SK-N-SH treated with all-trans-retinoic acid at 6 μM for 48 hours (cell line): ENCODE data around the gene ZCCHC24.
"Not testable (repeated sequence)": the region's sequence is repeated elsewhere in the genome, so short reads cannot be mapped to it uniquely, and the experiment has no call there.

ENCODE experiments used
- ATAC-seq: fragments of 200-7000 bp; cut with Tn5 transposase; 3 replicates; pipeline ENCODE4 v1.9.1; 2020; ENCODE audit warnings: mild to moderate bottlenecking, moderate library complexity
- ARNTL ChIP-seq: fragments of 450-650 bp; formaldehyde crosslinking; IDR thresholded peaks from 2 replicates; pipeline ENCODE4 v1.5.0; 2020; ENCODE audit warnings: low read depth, mild to moderate bottlenecking, moderate library complexity, borderline replicate concordance
- BACH2 ChIP-seq: fragments of 250-450 bp; sonication (Bioruptor Pico); IDR thresholded peaks from 2 replicates; pipeline ENCODE4 v1.9.0; 2021; ENCODE audit warnings: mild to moderate bottlenecking, borderline replicate concordance
- CREB5 ChIP-seq: fragments of 250-450 bp; sonication (Bioruptor Pico); IDR thresholded peaks from 2 replicates; pipeline ENCODE4 v1.5.1; 2020; ENCODE audit warnings: low read depth, mild to moderate bottlenecking, moderate library complexity
- CSDC2 ChIP-seq: fragments of 250-450 bp; sonication (Bioruptor Pico); IDR thresholded peaks from 2 replicates; pipeline ENCODE4 v1.5.0; 2020; ENCODE audit warnings: mild to moderate bottlenecking, moderate library complexity
- CSRNP3 ChIP-seq: fragments of 250-450 bp; sonication (Bioruptor Pico); IDR thresholded peaks from 2 replicates; pipeline ENCODE4 v1.5.1; 2021; ENCODE audit warnings: mild to moderate bottlenecking, moderate library complexity
- ESRRG ChIP-seq: fragments of 250-450 bp; sonication (Bioruptor Pico); IDR thresholded peaks from 2 replicates; pipeline ENCODE4 v1.6.1; 2021; ENCODE audit warnings: mild to moderate bottlenecking
- GLIS3 ChIP-seq: fragments of 250-450 bp; sonication (Bioruptor Pico); IDR thresholded peaks from 2 replicates; pipeline ENCODE4 v1.5.0; 2020; ENCODE audit warnings: mild to moderate bottlenecking, moderate library complexity
- ISL1 ChIP-seq: fragments of 250-450 bp; sonication (Bioruptor Pico); IDR thresholded peaks from 2 replicates; pipeline ENCODE4 v2.1.2; 2022; ENCODE audit warnings: mild to moderate bottlenecking, moderate library complexity
- OSR1 ChIP-seq: fragments of 250-450 bp; sonication (Bioruptor Pico); IDR thresholded peaks from 2 replicates; pipeline ENCODE4 v1.8.0; 2022; ENCODE audit warnings: moderate library complexity, mild to moderate bottlenecking, inconsistent platforms
- PPARA ChIP-seq: fragments of 250-450 bp; sonication (Bioruptor Pico); IDR thresholded peaks from 2 replicates; pipeline ENCODE4 v1.5.0; 2020; ENCODE audit warnings: mild to moderate bottlenecking, borderline replicate concordance
- RARB ChIP-seq: fragments of 250-450 bp; sonication (Bioruptor Pico); IDR thresholded peaks from 2 replicates; pipeline ENCODE4 v1.8.0; 2021; ENCODE audit warnings: mild to moderate bottlenecking, moderate library complexity
- SNAI2 ChIP-seq: fragments of 250-450 bp; sonication (Bioruptor Pico); IDR thresholded peaks from 2 replicates; pipeline ENCODE4 v1.5.0; 2020; ENCODE audit warnings: mild to moderate bottlenecking, moderate library complexity
- TCF4 ChIP-seq: fragments of 250-450 bp; sonication (Bioruptor Pico); IDR thresholded peaks from 2 replicates; pipeline ENCODE4 v1.8.0; 2021; ENCODE audit warnings: mild to moderate bottlenecking, moderate library complexity, borderline replicate concordance
- TSHZ2 ChIP-seq: fragments of 250-450 bp; sonication (Bioruptor Pico); IDR thresholded peaks from 2 replicates; pipeline ENCODE4 v1.5.0; 2020; ENCODE audit warnings: mild to moderate bottlenecking, moderate library complexity
- ZC3H10 ChIP-seq: fragments of 250-450 bp; sonication (Bioruptor Pico); IDR thresholded peaks from 2 replicates; pipeline ENCODE4 v1.5.1; 2021; ENCODE audit warnings: mild to moderate bottlenecking, moderate library complexity
- ZFP3 ChIP-seq: fragments of 250-450 bp; sonication (Bioruptor Pico); IDR thresholded peaks from 2 replicates; pipeline ENCODE4 v1.5.0; 2020; ENCODE audit warnings: mild to moderate bottlenecking, moderate library complexity
- ZNF70 ChIP-seq: fragments of 450-650 bp; formaldehyde crosslinking; IDR thresholded peaks from 2 replicates; pipeline ENCODE4 v1.5.0; 2020; ENCODE audit warnings: mild to moderate bottlenecking, moderate library complexity
- ZNF8 ChIP-seq: fragments of 450-650 bp; formaldehyde crosslinking; IDR thresholded peaks from 2 replicates; pipeline ENCODE4 v1.5.0; 2020; ENCODE audit warnings: mild to moderate bottlenecking, moderate library complexity

The ZCCHC24 gene

DNA sequence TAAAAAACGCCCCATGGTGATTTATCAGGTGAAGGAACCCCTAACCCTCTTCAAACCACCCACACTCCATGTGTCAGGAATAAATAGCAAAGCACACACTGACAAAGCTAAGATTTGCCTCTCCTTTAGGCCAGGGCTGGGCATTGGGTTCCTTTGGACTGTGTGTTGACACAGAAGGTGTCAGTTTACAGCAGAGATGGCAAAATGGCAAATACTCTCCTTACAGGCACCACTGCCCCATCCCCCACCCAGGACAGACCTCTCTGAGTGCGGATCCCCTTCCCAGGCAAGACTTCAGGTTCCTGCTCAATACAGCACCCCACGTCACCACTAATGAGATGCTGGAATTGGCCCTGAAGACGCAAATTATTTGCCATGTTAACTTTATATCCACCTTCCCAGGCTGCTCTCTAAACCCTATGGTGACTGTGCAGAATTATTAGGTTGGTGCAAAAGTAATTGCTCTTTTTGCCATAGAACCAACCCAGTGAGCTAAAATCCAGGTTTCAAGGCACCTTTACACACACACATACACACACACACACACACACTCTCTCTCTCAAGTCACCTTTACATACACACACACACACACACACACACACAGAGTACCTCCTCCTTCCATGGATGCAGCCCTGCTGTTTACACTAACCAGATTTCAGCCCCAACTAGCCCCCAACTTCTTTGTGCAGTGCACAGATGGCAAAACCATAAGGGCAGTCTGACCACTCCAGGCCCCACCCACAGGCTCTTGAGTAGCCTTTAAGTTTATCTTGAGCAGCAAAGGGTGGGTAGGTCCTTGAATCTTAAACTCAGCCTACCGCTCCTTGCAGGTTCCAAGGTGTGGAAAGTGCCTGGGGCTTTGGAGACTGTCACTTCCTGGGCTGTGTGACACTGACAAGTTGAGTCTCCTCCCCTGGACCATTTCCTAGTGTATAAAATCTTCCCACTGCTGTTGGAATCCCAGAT, 4.0 kb upstream of the ZCCHC24 start:
- TF ChIP-seq OSR1 (CRISPR knock-in tag): no peak
- no peak for TF ChIP-seq ZNF8 (CRISPR knock-in tag)
- TF ChIP-seq CSDC2: no peak
- no peak for TF ChIP-seq PPARA
- TF ChIP-seq ESRRG (CRISPR knock-in tag): no peak
- no peak for ATAC-seq

DNA sequence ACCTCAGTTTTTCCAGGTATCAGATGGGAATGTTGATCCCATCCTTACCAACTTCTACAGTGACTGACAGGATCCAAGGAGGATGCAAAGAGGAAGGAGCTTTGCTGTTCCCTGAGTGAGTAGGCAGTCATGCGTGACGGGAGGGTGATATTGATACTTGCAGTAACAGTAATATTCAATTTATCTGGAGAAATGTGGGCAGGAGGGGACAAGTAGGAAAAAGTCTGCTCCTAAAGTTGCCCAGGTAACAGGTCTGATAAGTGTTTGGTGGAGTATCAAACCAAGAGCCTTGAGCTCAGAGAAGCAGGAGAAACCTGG, 3.3 kb upstream of the ZCCHC24 start:
- no peak for ATAC-seq
- TF ChIP-seq TSHZ2 (CRISPR knock-in tag) (no peak), SNAI2 (CRISPR knock-in tag) (no peak), ZNF70 (no peak), ZNF8 (CRISPR knock-in tag) (no peak), RARB (CRISPR knock-in tag) (no peak), ARNTL (CRISPR knock-in tag) (no peak), OSR1 (CRISPR knock-in tag) (no peak), TCF4 (CRISPR knock-in tag) (no peak), BACH2 (CRISPR knock-in tag) (no peak), ZC3H10 (CRISPR knock-in tag) (no peak)

DNA sequence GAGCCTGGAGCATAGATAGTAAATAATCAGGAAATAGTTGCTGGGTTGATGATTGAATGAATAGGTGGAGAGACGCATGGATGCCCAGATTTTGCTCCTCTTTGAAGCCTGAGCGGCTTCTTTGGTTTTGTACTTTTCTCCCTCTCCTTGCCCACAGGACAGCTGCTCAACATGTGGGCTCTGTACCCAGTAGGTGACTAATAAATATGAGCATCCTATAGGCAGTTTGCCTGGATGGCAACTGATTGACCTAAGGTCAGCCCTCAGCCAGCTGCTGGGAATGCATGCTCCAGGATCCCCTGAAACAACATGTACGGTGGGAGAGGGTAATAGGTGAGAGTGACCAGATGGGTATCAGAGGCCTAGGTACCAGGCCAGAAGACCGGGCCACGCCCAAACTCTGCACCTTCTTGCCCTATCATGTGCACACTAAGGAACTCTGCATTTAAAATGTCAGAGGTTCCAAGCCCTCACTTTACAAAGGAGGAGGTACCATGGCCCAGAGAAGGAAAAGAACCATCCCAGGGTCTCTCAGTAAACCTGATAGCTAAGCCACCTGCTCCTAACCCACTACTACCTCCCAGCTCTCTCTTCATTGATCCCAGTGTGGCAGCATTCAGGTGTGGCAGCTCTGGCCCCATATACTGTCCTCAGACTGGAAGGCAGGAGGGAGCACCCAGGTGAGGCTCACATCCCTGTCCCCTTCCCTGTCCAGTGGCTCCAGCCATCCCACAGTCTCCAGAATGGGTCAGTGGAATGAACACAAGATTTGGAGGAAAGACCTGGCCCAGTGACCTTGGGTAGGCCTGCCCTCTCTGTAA, 2.7 kb upstream of the ZCCHC24 start:
- no peak for ATAC-seq
- TF ChIP-seq ARNTL (CRISPR knock-in tag): no peak
- no peak for TF ChIP-seq ISL1 (CRISPR knock-in tag)
- TF ChIP-seq BACH2 (CRISPR knock-in tag): no peak
- no peak for TF ChIP-seq ESRRG (CRISPR knock-in tag)
- no peak for TF ChIP-seq CSRNP3 (CRISPR knock-in tag)
- no peak for TF ChIP-seq GLIS3 (CRISPR knock-in tag)
- TF ChIP-seq ZFP3 (CRISPR knock-in tag): no peak
- TF ChIP-seq, all 23 proteins: peak for 0

GRCh38 chr10:79447249-79447648, 1.8 kb upstream of the ZCCHC24 start:
- not testable (repeated sequence) for ATAC-seq

- TF ChIP-seq ZNF70 (no peak), SNAI2 (CRISPR knock-in tag) (no peak), CSDC2 (no peak), TCF4 (CRISPR knock-in tag) (no peak), ISL1 (CRISPR knock-in tag) (no peak), CREB5 (CRISPR knock-in tag) (no peak), PPARA (no peak), BACH2 (CRISPR knock-in tag) (no peak)
- ATAC-seq: peak; percentile 1; the same call in 2 of the 3 replicates
These were observed 1.3 kb upstream of the ZCCHC24 start for GRCh38 chr10:79446758-79447084.
